ENCODE measurements around the gene EHD2. TPM values are rescaled to one million over a fixed set of nuclear protein-coding genes. Genes with fewer than 3 reads are reported as not detected.

The EHD2 gene
- total RNA-seq, 1 donor from 2014 or later = 60.5 TPM

- DNase-seq (ENCODE audit: missing footprints) (no peak), ATAC-seq (no peak)
- intact Hi-C loops (cut with DNase I) = no loop called here
Measured at GRCh38 chr19:47686679-47687450, 26.4 kb upstream of the EHD2 start.

GRCh38 chr19:47687906-47688305 lies 25.3 kb upstream of the EHD2 start:
- ATAC-seq (no peak), DNase-seq (ENCODE audit: missing footprints) (no peak)
- intact Hi-C loops (cut with DNase I) = no loop called here

GRCh38 chr19:47691090-47691489 lies 22.1 kb upstream of the EHD2 start:
- intact Hi-C loops (cut with DNase I) = no loop called here
- ATAC-seq (no peak), DNase-seq (ENCODE audit: missing footprints) (no peak)

- ATAC-seq (no peak), DNase-seq (ENCODE audit: missing footprints) (no peak)
- intact Hi-C loops (cut with DNase I) = no loop called here
Measured at GRCh38 chr19:47691782-47692181, 21.4 kb upstream of the EHD2 start.

- ATAC-seq (no peak), DNase-seq (ENCODE audit: missing footprints) (no peak)
- intact Hi-C loops (cut with DNase I) = no loop called here
Measured at GRCh38 chr19:47693489-47693888, 19.7 kb upstream of the EHD2 start.

GRCh38 chr19:47693903-47694302 lies 19.3 kb upstream of the EHD2 start:
- no peak for DNase-seq (ENCODE audit: missing footprints)
- intact Hi-C loops (cut with DNase I) = no loop called here
- ATAC-seq = no peak

GRCh38 chr19:47694466-47695273 lies 18.6 kb upstream of the EHD2 start:
- DNase-seq (ENCODE audit: missing footprints) (no peak), ATAC-seq (no peak)
- intact Hi-C loops (cut with DNase I) = loop anchor here (5.0 kb wide), 2 partner anchors 87 to 177 kb away; partner anchors contain the start of genes BICRA and NAPA

GRCh38 chr19:47695533-47696262 lies 17.5 kb upstream of the EHD2 start:
- DNase-seq (ENCODE audit: missing footprints) = no peak
- no peak for ATAC-seq
- intact Hi-C loops (cut with DNase I) = loop anchor here (5.0 kb wide), 2 partner anchors 88 to 178 kb away; partner anchors contain the start of genes BICRA and NAPA

GRCh38 chr19:47696635-47697034 lies 16.6 kb upstream of the EHD2 start:
- no peak for DNase-seq (ENCODE audit: missing footprints)
- intact Hi-C loops (cut with DNase I) = loop anchor here (5.0 kb wide), 2 partner anchors 89 to 179 kb away; partner anchors contain the start of genes BICRA and NAPA

GRCh38 chr19:47697863-47698609 lies 15.2 kb upstream of the EHD2 start:
- ATAC-seq (peak; percentile 89), DNase-seq (ENCODE audit: missing footprints) (peak; percentile 85)
- intact Hi-C loops (cut with DNase I) = loop anchor here (1.0 to 5.0 kb wide), 3 partner anchors 91 to 262 kb away; partner anchors contain the start of genes BICRA and NAPA

More at GRCh38 chr19:47696635-47697034, 16.6 kb upstream of the EHD2 start:
- no peak for ATAC-seq

- DNase-seq (ENCODE audit: missing footprints) (no peak), ATAC-seq (no peak)
- intact Hi-C loops (cut with DNase I) = loop anchor here (1.0 to 5.0 kb wide), 3 partner anchors 91 to 262 kb away; partner anchors contain the start of genes BICRA and NAPA
Measured at GRCh38 chr19:47698631-47699359, 14.4 kb upstream of the EHD2 start.

GRCh38 chr19:47699360-47699917 lies 13.8 kb upstream of the EHD2 start:
- no peak for DNase-seq (ENCODE audit: missing footprints)
- peak; percentile 37 for ATAC-seq
- intact Hi-C loops (cut with DNase I) = loop anchor here (5.0 kb wide), 2 partner anchors 92 to 182 kb away; partner anchors contain the start of genes BICRA and NAPA

GRCh38 chr19:47700934-47701716 lies 12.1 kb upstream of the EHD2 start:
- DNase-seq (ENCODE audit: missing footprints) (no peak), ATAC-seq (no peak)
- intact Hi-C loops (cut with DNase I) = loop anchor here (10.0 kb wide), 1 partner anchor 426 kb away; the partner anchor contains the start of gene INAFM1

GRCh38 chr19:47701717-47702552 lies 11.3 kb upstream of the EHD2 start:
- intact Hi-C loops (cut with DNase I) = loop anchor here (10.0 kb wide), 1 partner anchor 427 kb away; the partner anchor contains the start of gene INAFM1
- DNase-seq (ENCODE audit: missing footprints) (no peak), ATAC-seq (no peak)

GRCh38 chr19:47702671-47703070 lies 10.6 kb upstream of the EHD2 start:
- intact Hi-C loops (cut with DNase I) = loop anchor here (10.0 kb wide), 1 partner anchor 428 kb away; the partner anchor contains the start of gene INAFM1
- DNase-seq (ENCODE audit: missing footprints) (no peak), ATAC-seq (no peak)
